Thoracic aorta (tissue), 2 donors: ENCODE results near the gene CCDC7. TPM values are rescaled to one million over a fixed set of nuclear protein-coding genes. Genes with fewer than 3 reads are reported as not detected.

ENCODE experiments used
- ATAC-seq: fragments of 150-250 bp; one replicate; pipeline ENCODE4 v1.8.0; 2017; ENCODE audit warnings: low read depth; ENCODE audit not compliant: insufficient number of reproducible peaks, low FRiP score
- DNase-seq: peaks from one replicate; pipeline ENCODE4 v3.0.0-alpha.2; 2020; ENCODE audit warnings: low spot score
- H3K27ac ChIP-seq, 2 donors: fragments of 200-600 bp; sonication (generic); 1 replicate in 1 of 2; 2 replicates in 1 of 2; pipeline ENCODE4 v1.5.1; 2016; ENCODE audit warnings: mild to moderate bottlenecking in 2 of 2, moderate library complexity in 2 of 2
- H3K27me3 ChIP-seq: fragments of 200-600 bp; sonication (generic); replicated peaks from 2 replicates; pipeline ENCODE4 v1.6.0; 2016; ENCODE audit warnings: mild to moderate bottlenecking; ENCODE audit not compliant: insufficient read depth
- H3K36me3 ChIP-seq: fragments of 200-600 bp; sonication (generic); one replicate; pipeline ENCODE4 v1.5.1; 2016
- H3K4me1 ChIP-seq, 2 donors: fragments of 200-600 bp; sonication (generic); 1 replicate in 1 of 2; 2 replicates in 1 of 2; pipeline versions ENCODE4 v1.5.1 to v1.6.0; 2016; ENCODE audit warnings: low read depth in 2 of 2, mild to moderate bottlenecking in 1 of 2; ENCODE audit not compliant: control insufficient read depth in 1 of 2
- H3K4me3 ChIP-seq: fragments of 200-600 bp; sonication (generic); 2 replicates; pipeline ENCODE4 v1.5.1; 2016; ENCODE audit warnings: mild to moderate bottlenecking
- H3K9me3 ChIP-seq: fragments of 200-600 bp; sonication (generic); 2 replicates; pipeline ENCODE4 v1.5.1; 2016
- total RNA-seq, 2 donors: library from RNA; depleted of rRNA; stranded (reverse); fragments of >200 nt; gene quantifications; one replicate each; pipeline versions ENCODE4 v1.1.0 to v1.2.3, GENCODE V29; 2016
- TF ChIP-seq, protein P1 (sequence below): fragments of 200-600 bp; sonication (generic); IDR thresholded peaks from one replicate; pipeline ENCODE4 v1.5.1; 2019; ENCODE audit warnings: antibody characterized with exemption

CCDC7 gene
- total RNA-seq, 2 donors from 2014 or later, result 35.6 to 70.8 TPM

DNA sequence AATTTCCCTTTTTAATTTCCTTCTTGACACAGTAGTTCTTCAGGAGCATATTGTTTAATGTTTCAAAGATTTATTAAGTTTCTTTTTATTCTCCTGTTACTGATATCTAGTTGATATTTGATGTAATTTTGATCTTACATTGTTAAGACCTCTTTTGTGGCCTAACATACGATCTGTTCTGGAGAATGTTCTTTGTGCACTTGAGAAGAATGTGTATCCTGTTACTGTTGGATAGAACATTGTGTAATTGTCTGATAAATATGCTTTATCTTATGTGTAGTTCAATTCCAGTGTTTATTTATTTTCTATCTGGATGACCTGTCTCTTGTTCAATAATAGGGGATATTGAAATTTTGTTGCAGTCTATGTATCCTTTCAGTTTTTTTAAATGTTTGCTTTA lies 405.4 kb downstream of the CCDC7 start:
- Histone ChIP-seq H3K4me3 (no peak overlapping the region), H3K36me3 (no peaks in the 10 kb centered on the region), H3K4me1 (no peaks in the 10 kb centered on the region), H3K27me3 (no peaks in the 10 kb centered on the region), H3K27ac (no peak overlapping the region), H3K9me3 (no peaks in the 10 kb centered on the region)
- TF ChIP-seq, protein P1, sequence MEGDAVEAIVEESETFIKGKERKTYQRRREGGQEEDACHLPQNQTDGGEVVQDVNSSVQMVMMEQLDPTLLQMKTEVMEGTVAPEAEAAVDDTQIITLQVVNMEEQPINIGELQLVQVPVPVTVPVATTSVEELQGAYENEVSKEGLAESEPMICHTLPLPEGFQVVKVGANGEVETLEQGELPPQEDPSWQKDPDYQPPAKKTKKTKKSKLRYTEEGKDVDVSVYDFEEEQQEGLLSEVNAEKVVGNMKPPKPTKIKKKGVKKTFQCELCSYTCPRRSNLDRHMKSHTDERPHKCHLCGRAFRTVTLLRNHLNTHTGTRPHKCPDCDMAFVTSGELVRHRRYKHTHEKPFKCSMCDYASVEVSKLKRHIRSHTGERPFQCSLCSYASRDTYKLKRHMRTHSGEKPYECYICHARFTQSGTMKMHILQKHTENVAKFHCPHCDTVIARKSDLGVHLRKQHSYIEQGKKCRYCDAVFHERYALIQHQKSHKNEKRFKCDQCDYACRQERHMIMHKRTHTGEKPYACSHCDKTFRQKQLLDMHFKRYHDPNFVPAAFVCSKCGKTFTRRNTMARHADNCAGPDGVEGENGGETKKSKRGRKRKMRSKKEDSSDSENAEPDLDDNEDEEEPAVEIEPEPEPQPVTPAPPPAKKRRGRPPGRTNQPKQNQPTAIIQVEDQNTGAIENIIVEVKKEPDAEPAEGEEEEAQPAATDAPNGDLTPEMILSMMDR, result no peak
- DNase-seq (no peak), ATAC-seq (no peak)

DNA sequence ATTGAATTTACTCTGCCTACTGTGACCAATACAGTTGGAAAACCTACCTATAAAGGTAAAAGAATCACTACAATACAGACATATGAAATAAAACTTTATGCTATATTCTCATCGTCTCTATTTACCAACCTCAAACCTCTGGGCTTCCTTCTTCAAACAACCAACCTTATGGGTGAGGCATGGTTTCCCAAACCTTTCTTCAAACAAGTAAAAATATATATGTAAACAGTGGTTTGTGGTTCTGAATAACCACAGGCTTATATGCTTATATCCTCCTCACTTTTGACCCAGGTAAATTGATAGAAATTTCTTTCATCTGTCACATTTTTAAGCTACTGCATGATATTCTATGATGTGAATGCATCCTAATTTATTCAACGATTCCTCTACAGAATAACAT lies 408.5 kb downstream of the CCDC7 start:
- DNase-seq (no peak), ATAC-seq (no peak)
- no peak overlapping the region for H3K27ac ChIP-seq
- H3K9me3 ChIP-seq, result no peaks in the 10 kb centered on the region
- no peaks in the 10 kb centered on the region for H3K4me1 ChIP-seq
- no peaks in the 10 kb centered on the region for H3K36me3 ChIP-seq
- TF ChIP-seq, protein P1, result no peak
- H3K27me3 ChIP-seq, result no peaks in the 10 kb centered on the region
- H3K4me3 ChIP-seq, result no peak overlapping the region

DNA sequence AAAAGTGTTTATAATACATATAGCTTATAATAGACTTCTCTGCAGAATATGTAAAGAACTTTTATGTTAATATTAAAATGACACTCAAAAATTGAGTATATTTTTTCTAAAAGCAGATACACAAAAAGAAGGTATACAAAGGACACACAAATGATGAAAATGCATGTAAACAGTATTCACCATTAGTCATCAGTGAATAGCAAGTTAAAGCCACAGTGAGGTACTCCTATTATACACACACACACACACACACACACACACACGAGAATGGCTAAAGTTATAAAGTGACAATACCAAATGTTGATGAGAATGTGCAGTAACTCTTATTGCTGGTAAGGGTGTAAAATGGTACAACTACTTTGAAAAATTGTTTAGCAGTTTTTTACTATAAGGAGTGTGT lies 419.2 kb downstream of the CCDC7 start:
- TF ChIP-seq, protein P1, result no peak
- Histone ChIP-seq H3K27me3 (no peaks in the 10 kb centered on the region), H3K27ac (no peak overlapping the region), H3K9me3 (no peaks in the 10 kb centered on the region), H3K36me3 (no peaks in the 10 kb centered on the region), H3K4me3 (no peak overlapping the region), H3K4me1 (no peaks in the 10 kb centered on the region)
- DNase-seq, result no peak
- ATAC-seq, result no peak

DNA sequence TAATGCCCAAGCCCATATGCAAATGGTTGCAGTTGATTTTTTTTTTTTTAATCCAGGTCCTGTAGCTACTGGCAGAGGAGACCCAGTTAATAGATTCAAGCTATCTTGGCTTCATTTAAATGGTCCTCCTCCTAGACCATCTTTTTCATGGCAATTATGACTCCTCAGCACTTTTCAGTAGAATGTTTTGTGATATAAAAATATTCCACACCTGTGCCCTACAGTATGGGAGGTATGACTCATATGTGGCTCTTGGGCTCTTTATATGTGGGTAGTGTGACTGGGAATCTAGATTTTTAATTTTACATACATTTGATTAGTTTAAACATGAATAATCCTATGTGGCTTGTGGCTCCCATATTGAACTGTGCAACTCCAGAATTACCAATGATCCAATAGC lies 432.0 kb downstream of the CCDC7 start:
- Histone ChIP-seq H3K4me3 (no peak overlapping the region), H3K27me3 (no peaks in the 10 kb centered on the region), H3K4me1 (no peaks in the 10 kb centered on the region), H3K27ac (no peak overlapping the region), H3K36me3 (no peaks in the 10 kb centered on the region), H3K9me3 (no peaks in the 10 kb centered on the region)
- TF ChIP-seq, protein P1, result no peak
- DNase-seq (no peak), ATAC-seq (no peak)

DNA sequence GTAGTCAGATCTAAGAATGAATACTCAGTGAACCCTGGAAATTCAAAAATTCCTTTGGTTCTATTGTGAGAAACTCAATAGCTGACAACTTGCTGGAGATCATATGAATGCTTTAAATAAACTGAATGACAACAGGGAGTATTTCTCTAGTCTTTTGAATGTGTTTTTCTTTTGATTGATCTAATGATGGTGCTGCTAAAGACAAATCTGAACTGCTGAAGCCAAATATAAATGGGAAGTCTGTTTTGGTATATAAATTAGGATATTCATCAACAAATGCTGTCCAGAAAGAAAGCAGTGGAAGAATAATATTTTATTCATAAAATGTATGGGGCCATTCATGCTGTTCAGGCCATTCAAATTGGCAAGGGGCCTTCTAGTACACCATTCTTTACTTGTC lies 432.7 kb downstream of the CCDC7 start:
- no peaks in the 10 kb centered on the region for H3K27me3 ChIP-seq
- no peak overlapping the region for H3K4me3 ChIP-seq
- H3K27ac ChIP-seq, result no peak overlapping the region
- no peaks in the 10 kb centered on the region for H3K36me3 ChIP-seq
- no peak for DNase-seq
- ATAC-seq, result no peak
- no peaks in the 10 kb centered on the region for H3K9me3 ChIP-seq
- TF ChIP-seq, protein P1, result no peak
- H3K4me1 ChIP-seq, result no peaks in the 10 kb centered on the region
